Osteoblast (primary cell): Measurements from ENCODE around the gene ZBTB37. TPM values are rescaled to one million over a fixed set of nuclear protein-coding genes. Genes with fewer than 3 reads are reported as not detected.
"Not testable (repeated sequence)": the region's sequence is repeated elsewhere in the genome, so short reads cannot be mapped to it uniquely, and the experiment has no call there.

ENCODE experiments used
- DNase-seq: peaks from one replicate; pipeline ENCODE4 v3.0.0; 2011; ENCODE audit warnings: low spot score, mixed read lengths; ENCODE audit not compliant: insufficient read length; ENCODE audit errors: missing footprints
- H2AFZ ChIP-seq: 2 replicates; pipeline ENCODE4 v1.6.0; 2011; ENCODE audit warnings: mild to moderate bottlenecking, low read length
- H3K27ac ChIP-seq: 2 replicates; pipeline ENCODE4 v1.5.1; 2011; ENCODE audit warnings: mild to moderate bottlenecking, low read depth, low read length, moderate library complexity
- H3K27me3 ChIP-seq: 2 replicates; pipeline ENCODE4 v1.6.0; 2012; ENCODE audit warnings: mild to moderate bottlenecking, control low read depth, inconsistent platforms, low read length, moderate library complexity; ENCODE audit not compliant: insufficient read depth
- H3K36me3 ChIP-seq: 2 replicates; pipeline ENCODE4 v1.5.1; 2011; ENCODE audit warnings: mild to moderate bottlenecking, low read length, control low read depth, moderate library complexity; ENCODE audit not compliant: insufficient read depth
- H3K4me1 ChIP-seq: 2 replicates; pipeline ENCODE4 v1.5.1; 2011; ENCODE audit warnings: mild to moderate bottlenecking, low read length, control low read depth, moderate library complexity; ENCODE audit not compliant: insufficient read depth
- H3K4me2 ChIP-seq: 2 replicates; pipeline ENCODE4 v1.6.0; 2011; ENCODE audit warnings: mild to moderate bottlenecking, low read length; ENCODE audit not compliant: insufficient read depth
- H3K4me3 ChIP-seq: fragments of 200-600 bp; sonication (generic); 3 replicates; pipeline ENCODE4 v1.5.1; 2012; ENCODE audit warnings: mild to moderate bottlenecking, low read length, inconsistent platforms; ENCODE audit not compliant: insufficient read depth
- H3K79me2 ChIP-seq: 2 replicates; pipeline ENCODE4 v1.6.0; 2012; ENCODE audit warnings: mild to moderate bottlenecking, low read length, control low read depth, inconsistent platforms; ENCODE audit not compliant: insufficient read depth
- H3K9me3 ChIP-seq: 2 replicates; pipeline ENCODE4 v1.5.1; 2011; ENCODE audit warnings: low read depth, low read length, control low read depth
- H4K20me1 ChIP-seq: 2 replicates; pipeline ENCODE4 v1.6.0; 2012; ENCODE audit warnings: mild to moderate bottlenecking, low read length, control low read depth; ENCODE audit not compliant: insufficient read depth
- CTCF ChIP-seq: IDR thresholded peaks from 2 replicates; pipeline ENCODE4 v1.5.1; 2011; ENCODE audit warnings: mild to moderate bottlenecking, low read depth, low read length, moderate library complexity; ENCODE audit errors: extremely low read depth
- total RNA-seq: library from RNA; depleted of rRNA; stranded (reverse); fragments of >200 nt; gene quantifications from 2 replicates; pipeline ENCODE4 v1.2.3, GENCODE V29; 2012

The ZBTB37 gene
- total RNA-seq, 1 donor, result 10.5 TPM

- Histone ChIP-seq H3K9me3 (no peaks in the 10 kb centered on the region), H3K27me3 (no peaks in the 10 kb centered on the region), H3K79me2 (no peaks in the 10 kb centered on the region), H3K4me1 (peaks cover 11% of the 10 kb centered on the region), H3K4me3 (no peak overlapping the region), H3K36me3 (peaks cover 40% of the 10 kb centered on the region), H3K4me2 (peak overlapping the region; percentile 5), H4K20me1 (no peaks in the 10 kb centered on the region), H3K27ac (peak overlapping the region; percentile 59), H2AFZ (peak overlapping the region; percentile 13)
- DNase-seq, result no peak
- TF ChIP-seq CTCF, result no peak
These were observed 15.1 kb upstream of the ZBTB37 start for GRCh38 chr1:173853074-173853473.

DNA sequence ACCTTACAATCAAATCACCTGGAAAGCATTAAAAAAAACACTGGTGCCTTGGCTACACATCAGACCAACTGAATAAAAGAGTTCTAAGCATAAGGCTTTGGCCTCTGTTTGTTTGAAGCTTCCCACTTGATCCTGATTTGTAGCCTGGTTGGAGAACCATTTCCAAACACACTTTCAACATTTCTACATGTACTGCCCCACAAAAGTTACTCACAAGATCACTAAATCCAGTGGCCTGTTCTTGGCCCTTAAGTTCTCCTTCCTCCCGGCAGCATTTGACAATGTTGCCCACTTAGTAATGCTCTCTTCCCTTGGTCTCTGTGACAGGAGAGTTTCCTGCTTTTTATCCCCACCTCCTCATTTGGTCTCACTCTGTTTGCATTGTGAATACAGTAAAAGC is 12.2 kb upstream of the ZBTB37 start:
- H3K9me3 ChIP-seq, result no peaks in the 10 kb centered on the region
- no peaks in the 10 kb centered on the region for H4K20me1 ChIP-seq
- H3K27ac ChIP-seq, result peak overlapping the region; percentile 14
- H3K27me3 ChIP-seq, result no peaks in the 10 kb centered on the region
- no peak for DNase-seq
- H2AFZ ChIP-seq, result no peak overlapping the region
- H3K4me1 ChIP-seq, result peaks cover 11% of the 10 kb centered on the region
- no peak overlapping the region for H3K4me3 ChIP-seq
- no peak for TF ChIP-seq CTCF
- H3K4me2 ChIP-seq, result no peak overlapping the region
- H3K36me3 ChIP-seq, result peaks cover 40% of the 10 kb centered on the region
- no peaks in the 10 kb centered on the region for H3K79me2 ChIP-seq

DNA sequence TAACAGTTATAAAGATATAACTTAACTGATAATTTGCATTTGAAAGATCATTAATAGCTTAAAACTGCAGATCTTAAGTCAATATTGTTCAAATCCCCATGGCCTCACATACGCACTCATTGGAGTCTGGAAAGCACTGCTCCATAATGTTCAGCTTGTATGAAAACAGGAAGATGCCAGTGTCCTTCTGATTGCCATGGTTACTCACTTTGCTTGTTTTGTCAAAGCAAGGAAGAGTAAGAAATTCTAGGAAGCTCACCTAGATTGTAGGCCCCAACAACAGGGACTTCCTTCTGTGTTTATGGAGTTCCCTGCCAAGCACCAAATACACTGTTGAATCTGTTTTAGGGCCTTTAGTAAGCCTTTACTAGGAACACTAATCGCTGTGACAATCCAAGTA is 11.3 kb upstream of the ZBTB37 start:
- H3K27ac ChIP-seq, result peak overlapping the region; percentile 27
- no peak overlapping the region for H3K4me2 ChIP-seq
- no peaks in the 10 kb centered on the region for H3K9me3 ChIP-seq
- TF ChIP-seq CTCF, result no peak
- no peaks in the 10 kb centered on the region for H4K20me1 ChIP-seq
- no peaks in the 10 kb centered on the region for H3K27me3 ChIP-seq
- no peaks in the 10 kb centered on the region for H3K79me2 ChIP-seq
- H3K36me3 ChIP-seq, result peaks cover 37% of the 10 kb centered on the region
- peaks cover 11% of the 10 kb centered on the region for H3K4me1 ChIP-seq
- H3K4me3 ChIP-seq, result no peak overlapping the region
- DNase-seq, result no peak
- no peak overlapping the region for H2AFZ ChIP-seq

GRCh38 chr1:173857363-173857917 is 10.7 kb upstream of the ZBTB37 start:
- Histone ChIP-seq H3K4me2 (no peak overlapping the region), H3K36me3 (peaks cover 35% of the 10 kb centered on the region), H3K9me3 (no peaks in the 10 kb centered on the region), H2AFZ (no peak overlapping the region), H4K20me1 (no peaks in the 10 kb centered on the region), H3K79me2 (no peaks in the 10 kb centered on the region), H3K4me1 (peaks cover 8% of the 10 kb centered on the region), H3K27ac (peak overlapping the region; percentile 27), H3K27me3 (no peaks in the 10 kb centered on the region), H3K4me3 (no peak overlapping the region)
- TF ChIP-seq CTCF, result no peak
- no peak for DNase-seq

DNA sequence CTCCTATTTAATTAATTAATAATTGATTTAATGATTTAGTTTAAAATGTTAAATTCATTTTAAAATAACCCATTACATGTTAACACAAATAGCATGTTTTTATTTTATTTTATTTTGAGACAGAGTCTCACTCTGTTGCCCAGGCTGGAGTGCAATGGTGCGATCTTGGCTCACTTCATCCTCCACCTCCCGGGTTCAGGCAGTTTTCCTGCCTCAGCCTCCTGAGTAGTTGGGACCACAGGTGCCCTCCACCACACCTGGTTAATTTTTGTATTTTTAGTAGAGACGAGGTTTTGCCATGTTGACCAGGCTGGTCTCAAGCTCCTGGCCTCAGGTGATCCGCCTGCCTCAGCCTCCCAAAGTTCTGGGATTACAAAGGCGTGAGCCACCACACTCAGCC is 8.6 kb upstream of the ZBTB37 start:
- peaks cover 41% of the 10 kb centered on the region for H3K36me3 ChIP-seq
- H3K4me1 ChIP-seq, H3K27ac ChIP-seq: not testable (repeated sequence)

More for the DNA sequence above, 8.6 kb upstream of the ZBTB37 start:
- H3K79me2 ChIP-seq, H3K27me3 ChIP-seq, H3K4me2 ChIP-seq, H3K4me3 ChIP-seq, H2AFZ ChIP-seq, H3K9me3 ChIP-seq, DNase-seq: not testable (repeated sequence)
- peaks cover 19% of the 10 kb centered on the region for H4K20me1 ChIP-seq
